ENCODE measurements around the gene NQO1. TPM values are rescaled to one million over a fixed set of nuclear protein-coding genes. Genes with fewer than 3 reads are reported as not detected.

NQO1 gene
- total and polyA plus RNA-seq, 2 of the 13 experiments (the other 11 are each of a cell fraction or from before 2014, with no cell fraction given): 464 to 1,060 TPM

GRCh38 chr16:69754469-69755310, 28.3 kb upstream of the NQO1 start, which contains the start of gene NOB1 (continued):
- TF ChIP-seq, protein P1, sequence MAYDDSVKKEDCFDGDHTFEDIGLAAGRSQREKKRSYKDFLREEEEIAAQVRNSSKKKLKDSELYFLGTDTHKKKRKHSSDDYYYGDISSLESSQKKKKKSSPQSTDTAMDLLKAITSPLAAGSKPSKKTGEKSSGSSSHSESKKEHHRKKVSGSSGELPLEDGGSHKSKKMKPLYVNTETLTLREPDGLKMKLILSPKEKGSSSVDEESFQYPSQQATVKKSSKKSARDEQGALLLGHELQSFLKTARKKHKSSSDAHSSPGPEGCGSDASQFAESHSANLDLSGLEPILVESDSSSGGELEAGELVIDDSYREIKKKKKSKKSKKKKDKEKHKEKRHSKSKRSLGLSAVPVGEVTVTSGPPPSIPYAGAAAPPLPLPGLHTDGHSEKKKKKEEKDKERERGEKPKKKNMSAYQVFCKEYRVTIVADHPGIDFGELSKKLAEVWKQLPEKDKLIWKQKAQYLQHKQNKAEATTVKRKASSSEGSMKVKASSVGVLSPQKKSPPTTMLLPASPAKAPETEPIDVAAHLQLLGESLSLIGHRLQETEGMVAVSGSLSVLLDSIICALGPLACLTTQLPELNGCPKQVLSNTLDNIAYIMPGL (CRISPR knock-in tag; IDR thresholded peaks at IDR 0.05; ENCODE audit: borderline replicate concordance in 1 of 2, low read depth in 1 of 2): peak; percentile 96 to 98
- TF ChIP-seq MEIS2 (CRISPR knock-in tag; IDR thresholded peaks at IDR 0.05) (peak; percentile 66), ZNF567 (CRISPR knock-in tag; IDR thresholded peaks at IDR 0.05; ENCODE audit: borderline replicate concordance) (peak; percentile 99), ZNF576 (CRISPR knock-in tag; IDR thresholded peaks at IDR 0.05) (peak; percentile 88; the same call in 1 of the 2 replicates), HHEX (CRISPR knock-in tag; IDR thresholded peaks at IDR 0.05) (0 out of 2 replicates have a peak, but pooled peaks have one; percentile 21), KAT7 (CRISPR knock-in tag; IDR thresholded peaks at IDR 0.05; ENCODE audit: borderline replicate concordance) (peak; percentile 95; the same call in 1 of the 2 replicates), RARG (CRISPR knock-in tag; IDR thresholded peaks at IDR 0.05; ENCODE audit: low read depth) (no peak), ZNF644 (CRISPR knock-in tag; IDR thresholded peaks at IDR 0.05; ENCODE audit: low read depth) (no peak), NR2F1 (CRISPR knock-in tag; IDR thresholded peaks at IDR 0.05) (no peak), HNF4G (IDR thresholded peaks at IDR 0.05; ENCODE audit: borderline replicate concordance, low read depth, low read length) (no peak), HNF4G (CRISPR knock-in tag; IDR thresholded peaks at IDR 0.05; ENCODE audit: borderline replicate concordance, low read depth) (peak; percentile 82; the same call in 1 of the 2 replicates), ZSCAN9 (CRISPR knock-in tag; IDR thresholded peaks at IDR 0.05; ENCODE audit: borderline replicate concordance) (peak; percentile 77), ZFP41 (CRISPR knock-in tag; IDR thresholded peaks at IDR 0.05; ENCODE audit: borderline replicate concordance) (no peak), PRDM15 (CRISPR knock-in tag; IDR thresholded peaks at IDR 0.05) (0 out of 2 replicates have a peak, but pooled peaks have one; percentile 51), GTF2F1 (IDR thresholded peaks at IDR 0.05; ENCODE audit: low read length) (no peak), PAX8 (CRISPR knock-in tag; IDR thresholded peaks at IDR 0.05; ENCODE audit: borderline replicate concordance) (0 out of 2 replicates have a peak, but pooled peaks have one; percentile 63)
- TF ChIP-seq, protein P2, sequence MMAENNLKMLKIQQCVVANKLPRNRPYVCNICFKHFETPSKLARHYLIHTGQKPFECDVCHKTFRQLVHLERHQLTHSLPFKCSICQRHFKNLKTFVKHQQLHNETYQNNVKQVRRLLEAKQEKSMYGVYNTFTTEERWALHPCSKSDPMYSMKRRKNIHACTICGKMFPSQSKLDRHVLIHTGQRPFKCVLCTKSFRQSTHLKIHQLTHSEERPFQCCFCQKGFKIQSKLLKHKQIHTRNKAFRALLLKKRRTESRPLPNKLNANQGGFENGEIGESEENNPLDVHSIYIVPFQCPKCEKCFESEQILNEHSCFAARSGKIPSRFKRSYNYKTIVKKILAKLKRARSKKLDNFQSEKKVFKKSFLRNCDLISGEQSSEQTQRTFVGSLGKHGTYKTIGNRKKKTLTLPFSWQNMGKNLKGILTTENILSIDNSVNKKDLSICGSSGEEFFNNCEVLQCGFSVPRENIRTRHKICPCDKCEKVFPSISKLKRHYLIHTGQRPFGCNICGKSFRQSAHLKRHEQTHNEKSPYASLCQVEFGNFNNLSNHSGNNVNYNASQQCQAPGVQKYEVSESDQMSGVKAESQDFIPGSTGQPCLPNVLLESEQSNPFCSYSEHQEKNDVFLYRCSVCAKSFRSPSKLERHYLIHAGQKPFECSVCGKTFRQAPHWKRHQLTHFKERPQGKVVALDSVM (CRISPR knock-in tag; IDR thresholded peaks at IDR 0.05): peak; percentile 33; the same call in 1 of the 2 replicates
- TF ChIP-seq, protein P3, sequence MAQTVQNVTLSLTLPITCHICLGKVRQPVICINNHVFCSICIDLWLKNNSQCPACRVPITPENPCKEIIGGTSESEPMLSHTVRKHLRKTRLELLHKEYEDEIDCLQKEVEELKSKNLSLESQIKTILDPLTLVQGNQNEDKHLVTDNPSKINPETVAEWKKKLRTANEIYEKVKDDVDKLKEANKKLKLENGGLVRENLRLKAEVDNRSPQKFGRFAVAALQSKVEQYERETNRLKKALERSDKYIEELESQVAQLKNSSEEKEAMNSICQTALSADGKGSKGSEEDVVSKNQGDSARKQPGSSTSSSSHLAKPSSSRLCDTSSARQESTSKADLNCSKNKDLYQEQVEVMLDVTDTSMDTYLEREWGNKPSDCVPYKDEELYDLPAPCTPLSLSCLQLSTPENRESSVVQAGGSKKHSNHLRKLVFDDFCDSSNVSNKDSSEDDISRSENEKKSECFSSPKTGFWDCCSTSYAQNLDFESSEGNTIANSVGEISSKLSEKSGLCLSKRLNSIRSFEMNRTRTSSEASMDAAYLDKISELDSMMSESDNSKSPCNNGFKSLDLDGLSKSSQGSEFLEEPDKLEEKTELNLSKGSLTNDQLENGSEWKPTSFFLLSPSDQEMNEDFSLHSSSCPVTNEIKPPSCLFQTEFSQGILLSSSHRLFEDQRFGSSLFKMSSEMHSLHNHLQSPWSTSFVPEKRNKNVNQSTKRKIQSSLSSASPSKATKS (CRISPR knock-in tag; IDR thresholded peaks at IDR 0.05): no peak

Data from HepG2 (cell line).